KOPT-K1 (cell line): Measurements from ENCODE around the gene MARK4.
"Not testable (repeated sequence)": the region's sequence is repeated elsewhere in the genome, so short reads cannot be mapped to it uniquely, and the experiment has no call there.

ENCODE experiments used
- H3K27ac ChIP-seq: fragments of 200-600 bp; sonication (generic); 2 replicates; pipeline ENCODE4 v1.5.1; 2016; ENCODE audit warnings: antibody characterized with exemption, mild to moderate bottlenecking, low read depth, low read length; ENCODE audit not compliant: poor library complexity, severe bottlenecking
- H3K36me3 ChIP-seq: fragments of 200-600 bp; sonication (generic); 2 replicates; pipeline ENCODE4 v1.5.1; 2017; ENCODE audit warnings: antibody characterized with exemption, mild to moderate bottlenecking, low read length, moderate library complexity; ENCODE audit not compliant: insufficient read depth
- H3K9me3 ChIP-seq: fragments of 200-600 bp; sonication (generic); 2 replicates; pipeline ENCODE4 v1.5.1; 2017; ENCODE audit warnings: antibody characterized with exemption, low read length, mild to moderate bottlenecking; ENCODE audit not compliant: insufficient read depth, poor library complexity, severe bottlenecking

MARK4 gene

GRCh38 chr19:45253396-45254027 is 2.4 kb downstream of the MARK4 start:
- H3K27ac ChIP-seq: no peak overlapping the region
- no peaks in the 10 kb centered on the region for H3K9me3 ChIP-seq
- H3K36me3 ChIP-seq: no peaks in the 10 kb centered on the region

- Histone ChIP-seq H3K27ac (no peak overlapping the region), H3K9me3 (no peaks in the 10 kb centered on the region), H3K36me3 (peaks cover 3% of the 10 kb centered on the region; the same call in 1 of the 2 replicates)
Measured at GRCh38 chr19:45254044-45254531, 3.0 kb downstream of the MARK4 start.

GRCh38 chr19:45255611-45256157 is 4.6 kb downstream of the MARK4 start:
- H3K9me3 ChIP-seq: no peaks in the 10 kb centered on the region
- H3K27ac ChIP-seq: no peak overlapping the region

DNA sequence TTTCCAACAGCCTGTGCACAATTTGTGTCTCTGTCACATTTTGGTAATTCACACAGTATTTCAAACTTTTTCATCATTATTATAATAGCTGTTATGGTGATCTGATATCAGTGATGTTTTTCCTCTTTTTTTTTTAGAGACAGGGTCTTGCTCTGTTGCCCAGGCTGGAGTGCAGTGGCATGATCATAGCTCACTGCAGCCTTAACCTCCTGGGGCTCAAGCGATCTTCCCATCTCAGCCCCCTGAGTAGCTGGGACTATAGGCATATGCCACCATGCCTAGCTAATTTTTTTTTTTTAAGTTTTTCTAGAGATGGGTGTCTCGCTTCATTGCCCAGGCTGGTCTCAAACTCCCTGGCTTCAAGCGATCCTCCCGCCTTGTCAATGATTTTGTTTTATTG is 5.8 kb downstream of the MARK4 start:
- H3K36me3 ChIP-seq: peaks cover 4% of the 10 kb centered on the region; the same call in 1 of the 2 replicates
- H3K27ac ChIP-seq: no peak overlapping the region
- no peaks in the 10 kb centered on the region for H3K9me3 ChIP-seq

More at GRCh38 chr19:45255611-45256157, 4.6 kb downstream of the MARK4 start:
- peaks cover 4% of the 10 kb centered on the region; the same call in 1 of the 2 replicates for H3K36me3 ChIP-seq

- Histone ChIP-seq H3K9me3 (no peaks in the 10 kb centered on the region), H3K36me3 (peaks cover 4% of the 10 kb centered on the region; the same call in 1 of the 2 replicates), H3K27ac (no peak overlapping the region)
Measured at GRCh38 chr19:45258862-45259261, 7.8 kb downstream of the MARK4 start.

GRCh38 chr19:45262570-45262969 is 11.5 kb downstream of the MARK4 start:
- Histone ChIP-seq H3K27ac (no peak overlapping the region), H3K9me3 (no peaks in the 10 kb centered on the region), H3K36me3 (peaks cover 15% of the 10 kb centered on the region; the same call in 1 of the 2 replicates)

DNA sequence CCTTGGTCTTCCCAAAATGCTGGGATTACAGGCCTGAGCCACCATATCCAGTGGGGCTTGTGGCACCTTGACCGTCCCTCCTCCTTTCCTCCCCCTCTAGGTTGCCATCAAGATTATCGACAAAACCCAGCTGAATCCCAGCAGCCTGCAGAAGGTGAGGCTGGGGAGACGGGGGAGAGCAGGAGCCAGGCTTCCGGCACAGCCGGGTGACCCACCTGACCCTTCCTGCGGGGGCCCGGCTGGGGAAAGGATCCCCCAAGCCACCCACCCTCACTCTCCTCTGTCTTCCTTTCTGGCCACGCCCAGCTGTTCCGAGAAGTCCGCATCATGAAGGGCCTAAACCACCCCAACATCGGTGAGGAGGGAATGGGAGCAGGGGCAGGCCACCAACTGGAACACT is 11.9 kb downstream of the MARK4 start:
- Histone ChIP-seq H3K36me3 (peaks cover 17% of the 10 kb centered on the region; the same call in 1 of the 2 replicates), H3K27ac (no peak overlapping the region), H3K9me3 (no peaks in the 10 kb centered on the region)

DNA sequence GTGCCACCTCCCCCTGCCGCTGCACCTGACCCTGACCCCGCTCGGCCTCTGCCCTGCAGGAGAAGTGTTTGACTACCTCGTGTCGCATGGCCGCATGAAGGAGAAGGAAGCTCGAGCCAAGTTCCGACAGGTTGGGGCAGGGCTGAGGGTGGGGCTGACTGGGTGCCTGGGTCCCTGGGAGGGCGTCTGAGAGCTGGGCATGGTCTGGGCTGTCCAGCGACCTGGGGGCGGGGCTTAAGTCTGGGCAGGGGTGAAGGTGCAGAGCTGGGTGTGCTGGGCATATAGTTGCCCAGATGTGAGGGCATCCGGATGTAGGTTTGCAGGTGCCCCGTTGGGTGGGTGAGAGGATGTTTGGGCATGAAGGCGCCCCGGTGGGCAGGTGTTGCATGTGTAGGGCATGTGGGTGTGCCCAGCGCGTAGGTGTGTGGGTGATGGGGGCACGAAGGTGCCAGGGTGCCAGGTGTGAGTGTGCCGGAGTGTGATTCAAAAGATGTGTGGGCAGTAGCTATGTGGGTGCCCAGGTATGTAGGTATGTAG is 13.8 kb downstream of the MARK4 start:
- no peaks in the 10 kb centered on the region for H3K9me3 ChIP-seq
- no peak overlapping the region for H3K27ac ChIP-seq
- H3K36me3 ChIP-seq: peaks cover 13% of the 10 kb centered on the region; the same call in 1 of the 2 replicates

DNA sequence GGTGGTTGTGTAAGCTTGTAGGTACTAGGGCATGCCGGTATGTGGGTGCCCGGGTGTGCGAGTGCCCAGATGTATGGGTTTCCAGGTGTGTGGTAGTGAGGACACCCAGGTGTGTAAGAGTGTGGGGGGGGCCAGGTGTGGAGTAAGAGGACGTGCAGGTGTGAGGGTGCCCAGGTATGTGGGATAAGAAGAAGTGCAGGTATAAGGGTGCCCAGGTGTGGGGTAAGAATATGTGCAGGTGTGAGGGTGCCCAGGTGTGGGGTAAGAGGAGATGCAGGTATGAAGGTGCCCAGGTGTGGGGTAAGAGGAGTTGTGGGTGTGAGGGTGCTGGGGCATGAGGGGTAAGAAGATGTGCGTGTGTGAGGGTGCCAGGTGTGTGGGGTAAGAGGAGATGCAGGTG is 14.3 kb downstream of the MARK4 start:
- no peak overlapping the region for H3K27ac ChIP-seq
- H3K36me3 ChIP-seq: peaks cover 13% of the 10 kb centered on the region; the same call in 1 of the 2 replicates
- no peaks in the 10 kb centered on the region for H3K9me3 ChIP-seq

DNA sequence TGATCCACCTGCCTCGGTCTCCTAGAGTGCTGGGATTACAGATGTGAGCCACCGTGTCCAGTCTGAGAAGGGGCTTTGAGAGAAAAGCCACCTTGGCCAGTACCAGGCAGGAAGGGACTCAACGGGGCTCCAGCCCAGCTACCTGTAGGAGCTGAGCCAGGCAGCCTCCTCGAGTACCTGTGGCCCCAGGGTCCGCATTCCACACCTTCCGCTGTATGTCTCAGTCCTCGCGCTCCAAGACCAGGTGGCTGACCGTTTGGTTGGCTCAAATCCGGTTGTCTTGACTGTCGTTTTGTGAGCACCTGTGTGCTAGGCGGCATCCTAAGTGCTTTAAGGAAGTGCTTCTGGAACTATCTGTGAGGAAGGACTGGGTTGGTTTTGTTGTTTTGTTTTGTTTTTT is 16.2 kb downstream of the MARK4 start:
- H3K36me3 ChIP-seq: peaks cover 24% of the 10 kb centered on the region; the same call in 1 of the 2 replicates
- H3K9me3 ChIP-seq: no peaks in the 10 kb centered on the region
- no peak overlapping the region for H3K27ac ChIP-seq

- H3K27ac ChIP-seq, H3K9me3 ChIP-seq: not testable (repeated sequence)
- H3K36me3 ChIP-seq: peaks cover 33% of the 10 kb centered on the region; the same call in 1 of the 2 replicates
Measured at GRCh38 chr19:45269939-45270338, 18.9 kb downstream of the MARK4 start.

GRCh38 chr19:45271098-45271734 is 20.1 kb downstream of the MARK4 start:
- H3K9me3 ChIP-seq: no peaks in the 10 kb centered on the region
- H3K36me3 ChIP-seq: peaks cover 32% of the 10 kb centered on the region; the same call in 1 of the 2 replicates
- no peak overlapping the region for H3K27ac ChIP-seq

DNA sequence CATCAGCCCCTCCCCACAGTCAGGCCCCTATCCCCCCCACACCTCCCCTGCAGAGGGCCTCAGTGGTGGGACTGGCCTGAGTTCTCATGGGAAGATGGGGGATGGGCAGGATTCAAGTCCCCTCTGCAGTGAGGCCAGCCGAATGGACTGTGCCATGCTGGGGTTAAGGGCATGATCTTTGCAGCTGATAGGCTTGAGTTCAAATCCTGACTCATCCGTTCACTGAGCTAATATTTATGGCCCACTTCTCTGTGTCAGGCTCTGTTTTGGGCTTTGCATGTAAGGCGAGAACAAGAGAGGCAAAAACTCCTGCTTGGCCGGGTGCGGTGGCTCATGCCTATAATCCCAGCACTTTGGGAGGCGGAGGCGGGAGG is 20.7 kb downstream of the MARK4 start:
- Histone ChIP-seq H3K36me3 (peaks cover 28% of the 10 kb centered on the region; the same call in 1 of the 2 replicates), H3K9me3 (no peaks in the 10 kb centered on the region), H3K27ac (no peak overlapping the region)

DNA sequence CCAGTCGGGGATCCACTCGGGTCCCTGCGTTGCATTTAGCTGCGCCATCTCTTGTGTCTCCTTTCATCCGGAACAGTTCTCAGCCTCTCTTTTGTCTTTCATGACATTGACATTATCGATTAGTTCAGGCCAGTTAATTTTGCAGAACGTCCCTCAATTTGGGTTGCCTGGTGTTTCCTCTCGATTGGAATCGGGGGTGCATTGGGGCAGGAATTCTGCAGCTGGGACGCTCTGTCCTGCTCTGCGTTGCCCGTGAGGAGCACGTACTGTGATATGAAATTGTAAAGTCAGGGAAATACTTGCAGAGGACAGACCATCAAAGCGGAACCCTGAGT is 22.4 kb downstream of the MARK4 start:
- peaks cover 26% of the 10 kb centered on the region; the same call in 1 of the 2 replicates for H3K36me3 ChIP-seq
- no peaks in the 10 kb centered on the region for H3K9me3 ChIP-seq
- no peak overlapping the region for H3K27ac ChIP-seq

DNA sequence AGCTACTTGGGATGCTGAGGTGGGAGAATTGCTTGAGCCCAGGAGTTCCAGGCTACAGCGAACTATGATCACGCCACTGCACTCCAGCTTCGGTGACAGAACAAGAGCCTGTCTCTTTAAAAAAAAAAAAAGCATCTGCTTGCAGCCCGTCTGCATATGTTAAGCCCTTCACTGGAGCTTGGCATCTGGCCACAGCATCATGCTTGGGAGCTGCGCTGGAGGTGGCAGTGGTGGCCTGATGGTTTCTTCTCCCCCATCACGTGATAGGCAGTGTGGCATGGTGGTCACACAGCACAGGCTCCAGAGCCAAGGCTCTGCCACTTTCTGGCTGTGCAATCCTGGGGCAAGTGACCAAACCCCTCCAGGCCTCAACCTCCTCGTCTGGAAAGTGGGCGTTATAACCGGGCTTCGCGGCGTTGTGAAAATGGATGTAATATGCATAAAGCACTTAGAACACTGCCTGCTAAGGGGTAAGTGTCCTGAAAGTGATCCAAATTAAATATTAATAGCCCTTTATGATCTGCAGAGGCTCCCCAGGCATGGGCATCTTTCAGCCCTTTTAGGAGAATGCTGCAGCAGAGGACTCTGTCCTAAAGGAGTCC is 24.4 kb downstream of the MARK4 start:
- H3K9me3 ChIP-seq: no peaks in the 10 kb centered on the region
- no peak overlapping the region for H3K27ac ChIP-seq
- peaks cover 40% of the 10 kb centered on the region; the same call in 1 of the 2 replicates for H3K36me3 ChIP-seq
